A673 (cell line): ENCODE results near the gene MYO1C. TPM values are rescaled to one million over a fixed set of nuclear protein-coding genes. Genes with fewer than 3 reads are reported as not detected.
"Not testable (repeated sequence)": the region's sequence is repeated elsewhere in the genome, so short reads cannot be mapped to it uniquely, and the experiment has no call there.

Experiments used
- BruUV-seq: library from RNA; stranded (reverse); fragments of 400-500 nt; replicated peaks from 2 replicates; lab custom pipeline; 2021; lab: Mats Ljungman, UMichigan
- CTCF ChIA-PET: fragments of 300-600 bp; sonication (Branson Sonifier 250); formaldehyde crosslinking; loops from one replicate; lab custom pipeline; 2022; ENCODE audit warnings: antibody characterized with exemption; lab: Charles Lee
- POLR2A ChIA-PET: fragments of 300-600 bp; sonication (Branson Sonifier 250); formaldehyde crosslinking; loops from one replicate; lab custom pipeline; 2022; ENCODE audit warnings: antibody characterized with exemption; ENCODE audit not compliant: low non-redundant PET; lab: Charles Lee
- DNase-seq: peaks from one replicate; pipeline ENCODE4 v3.0.0-alpha.2; 2015; ENCODE audit warnings: low spot score
- H3K27ac ChIP-seq: fragments of 200-600 bp; sonication (generic); 2 replicates; pipeline ENCODE4 v1.5.1; 2016; ENCODE audit warnings: mixed run types, low read depth, mild to moderate bottlenecking, mixed read lengths, antibody characterized with exemption, low read length; ENCODE audit not compliant: poor library complexity, severe bottlenecking
- H3K27me3 ChIP-seq: fragments of 200-600 bp; sonication (generic); replicated peaks from 2 replicates; pipeline ENCODE4 v1.6.1; 2017; ENCODE audit warnings: mixed run types, low read depth, mild to moderate bottlenecking, mixed read lengths, antibody characterized with exemption, low read length; ENCODE audit not compliant: insufficient read depth, poor library complexity
- H3K36me3 ChIP-seq: fragments of 200-600 bp; sonication (generic); 2 replicates; pipeline ENCODE4 v1.6.1; 2016; ENCODE audit warnings: mixed run types, mild to moderate bottlenecking, mixed read lengths, antibody characterized with exemption, low read length; ENCODE audit not compliant: insufficient read depth, poor library complexity, severe bottlenecking
- H3K4me1 ChIP-seq: fragments of 200-600 bp; sonication (generic); 2 replicates; pipeline ENCODE4 v1.6.1; 2017; ENCODE audit warnings: mixed run types, mild to moderate bottlenecking, mixed read lengths, antibody characterized with exemption, low read length; ENCODE audit not compliant: insufficient read depth, poor library complexity, severe bottlenecking
- H3K4me3 ChIP-seq: fragments of 200-600 bp; sonication (generic); 2 replicates; pipeline ENCODE4 v1.5.1; 2016; ENCODE audit warnings: low read depth, mixed run types, mild to moderate bottlenecking, mixed read lengths, low read length; ENCODE audit not compliant: poor library complexity, severe bottlenecking
- H3K9me3 ChIP-seq: fragments of 200-600 bp; sonication (generic); 2 replicates; pipeline ENCODE4 v1.6.1; 2016; ENCODE audit warnings: mixed run types, low read depth, mild to moderate bottlenecking, mixed read lengths, antibody characterized with exemption, low read length; ENCODE audit not compliant: poor library complexity, severe bottlenecking
- EZH2 ChIP-seq: fragments of 200-600 bp; sonication (generic); IDR thresholded peaks from 2 replicates; pipeline ENCODE4 v1.6.1; 2017; ENCODE audit warnings: borderline replicate concordance, low read depth, mild to moderate bottlenecking, mixed read lengths, antibody characterized with exemption, low read length; ENCODE audit not compliant: poor library complexity, severe bottlenecking
- intact Hi-C: fragments of 100-400 bp; cut with micrococcal nuclease; formaldehyde crosslinking; loops from one replicate; pipeline ENCODE4 v1.10.0; 2022; ENCODE audit not compliant: unreplicated experiment
- total RNA-seq: library from RNA; stranded (reverse); gene quantifications from 2 replicates; pipeline ENCODE4 v1.2.3, GENCODE V29; 2021
- TF ChIP-seq, protein P1 (sequence below): fragments of 300-800, 200-600 bp; sonication (generic); conservative IDR thresholded peaks from 2 replicates; pipeline ENCODE4 v1.5.1; 2017; ENCODE audit warnings: low read depth, mild to moderate bottlenecking, antibody characterized with exemption, low read length, moderate library complexity, mixed read lengths

Gene MYO1C
- total RNA-seq, 1 experiment from 2014 or later, result 103 TPM

- Histone ChIP-seq H3K36me3 (peaks cover 15% of the 10 kb centered on the region), H3K9me3 (no peaks in the 10 kb centered on the region), H3K4me1 (peaks cover 6% of the 10 kb centered on the region), H3K4me3 (no peak overlapping the region), H3K27me3 (no peaks in the 10 kb centered on the region), H3K27ac (no peak overlapping the region)
- intact Hi-C loops, result loop anchor here (10.0 kb wide), 1 partner anchor 88 kb away; no protein-coding TSS in a partner anchor
- BruUV-seq, result no TSS peak
- ChIA-PET POLR2A (no interaction called here), CTCF (no interaction called here)
- DNase-seq, result no peak
- TF ChIP-seq EZH2, result no peak
- TF ChIP-seq, protein P1, sequence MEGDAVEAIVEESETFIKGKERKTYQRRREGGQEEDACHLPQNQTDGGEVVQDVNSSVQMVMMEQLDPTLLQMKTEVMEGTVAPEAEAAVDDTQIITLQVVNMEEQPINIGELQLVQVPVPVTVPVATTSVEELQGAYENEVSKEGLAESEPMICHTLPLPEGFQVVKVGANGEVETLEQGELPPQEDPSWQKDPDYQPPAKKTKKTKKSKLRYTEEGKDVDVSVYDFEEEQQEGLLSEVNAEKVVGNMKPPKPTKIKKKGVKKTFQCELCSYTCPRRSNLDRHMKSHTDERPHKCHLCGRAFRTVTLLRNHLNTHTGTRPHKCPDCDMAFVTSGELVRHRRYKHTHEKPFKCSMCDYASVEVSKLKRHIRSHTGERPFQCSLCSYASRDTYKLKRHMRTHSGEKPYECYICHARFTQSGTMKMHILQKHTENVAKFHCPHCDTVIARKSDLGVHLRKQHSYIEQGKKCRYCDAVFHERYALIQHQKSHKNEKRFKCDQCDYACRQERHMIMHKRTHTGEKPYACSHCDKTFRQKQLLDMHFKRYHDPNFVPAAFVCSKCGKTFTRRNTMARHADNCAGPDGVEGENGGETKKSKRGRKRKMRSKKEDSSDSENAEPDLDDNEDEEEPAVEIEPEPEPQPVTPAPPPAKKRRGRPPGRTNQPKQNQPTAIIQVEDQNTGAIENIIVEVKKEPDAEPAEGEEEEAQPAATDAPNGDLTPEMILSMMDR, result no peak
Measured at GRCh38 chr17:1452836-1453235, 39.6 kb downstream of the MYO1C start.

DNA sequence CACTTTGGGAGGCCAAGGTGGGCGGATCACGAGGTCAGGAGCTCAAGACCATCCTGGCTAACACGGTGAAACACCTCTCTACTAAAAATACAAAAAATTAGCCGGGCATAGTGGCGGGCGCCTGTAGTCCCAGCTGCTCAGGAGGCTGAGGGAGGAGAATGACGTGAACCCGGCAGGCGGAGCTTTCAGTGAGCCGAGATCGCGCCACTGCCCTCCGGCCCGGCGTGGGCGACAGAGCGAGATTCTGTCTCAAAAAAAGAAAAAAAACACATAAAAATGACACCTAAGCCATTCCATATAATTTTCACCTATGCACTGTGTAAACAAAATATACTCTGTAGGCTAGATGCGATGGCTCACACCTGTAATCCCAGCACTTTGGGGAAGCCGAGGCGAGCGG lies 42.2 kb downstream of the MYO1C start:
- H3K27me3 ChIP-seq, CTCF ChIA-PET, H3K9me3 ChIP-seq, H3K4me3 ChIP-seq, H3K27ac ChIP-seq, H3K4me1 ChIP-seq, BruUV-seq, DNase-seq: not testable (repeated sequence)
- peaks cover 15% of the 10 kb centered on the region for H3K36me3 ChIP-seq
- intact Hi-C loops, result loop anchor here (10.0 kb wide), 1 partner anchor 85 kb away; no protein-coding TSS in a partner anchor
- POLR2A ChIA-PET, result interaction anchor here (1.5 kb wide), 1 partner anchor 66 kb away, joined by 3 read pairs; the partner anchor contains the start of gene INPP5K

DNA sequence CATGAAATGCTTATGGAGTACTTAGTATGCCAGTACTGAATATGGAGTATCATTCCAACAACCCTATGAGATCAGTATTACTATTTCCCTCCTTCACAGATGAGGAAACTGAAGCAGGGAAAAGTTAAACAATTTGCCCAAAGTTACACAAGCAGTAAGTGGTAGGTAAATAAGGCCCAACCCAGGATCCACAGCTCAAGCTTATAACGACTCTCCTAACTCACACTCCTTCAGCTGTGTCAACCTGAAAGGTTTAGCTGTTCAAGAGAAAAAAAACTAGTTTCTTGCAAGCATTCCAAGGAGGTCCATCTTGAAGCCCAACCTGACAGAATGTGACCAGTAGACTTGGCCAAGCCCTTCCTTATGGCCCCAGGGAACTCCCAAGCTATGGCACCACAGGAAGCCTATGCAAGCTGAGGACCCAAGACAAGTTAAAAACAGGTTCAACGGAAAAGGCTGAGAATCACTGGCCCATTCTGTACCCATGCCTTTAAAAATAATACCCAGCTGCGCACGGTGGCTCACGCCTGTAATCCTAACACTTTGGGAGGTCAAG lies 43.0 kb downstream of the MYO1C start:
- TF ChIP-seq, protein P1, result no peak
- no peak for TF ChIP-seq EZH2
- peaks cover 15% of the 10 kb centered on the region for H3K36me3 ChIP-seq
- CTCF ChIA-PET, result no interaction called here

GRCh38 chr17:1447052-1447451 lies 45.4 kb downstream of the MYO1C start:
- H3K4me1 ChIP-seq, result no peaks in the 10 kb centered on the region
- POLR2A ChIA-PET, result no interaction called here
- CTCF ChIA-PET, result interaction anchor here (0.6 kb wide), 1 partner anchor 82 kb away, joined by 3 read pairs; no protein-coding TSS in a partner anchor
- intact Hi-C loops, result no loop called here
- no peak overlapping the region for H3K4me3 ChIP-seq
- peaks cover 3% of the 10 kb centered on the region for H3K36me3 ChIP-seq
- H3K9me3 ChIP-seq, result no peaks in the 10 kb centered on the region
- BruUV-seq, result no TSS peak
- H3K27me3 ChIP-seq, result no peaks in the 10 kb centered on the region
- TF ChIP-seq, protein P1, result no peak
- no peak for TF ChIP-seq EZH2
- no peak for DNase-seq
- H3K27ac ChIP-seq, result no peak overlapping the region

More for the DNA sequence above, 43.0 kb downstream of the MYO1C start:
- no peak for DNase-seq
- Histone ChIP-seq H3K4me1 (peaks cover 3% of the 10 kb centered on the region), H3K4me3 (no peak overlapping the region), H3K9me3 (no peaks in the 10 kb centered on the region), H3K27ac (no peak overlapping the region), H3K27me3 (no peaks in the 10 kb centered on the region)
- POLR2A ChIA-PET, result interaction anchor here (1.5 kb wide), 1 partner anchor 67 kb away, joined by 3 read pairs; the partner anchor contains the start of gene INPP5K
- BruUV-seq, result no TSS peak
- intact Hi-C loops, result no loop called here
